Ishikawa (cell line): ENCODE data around the gene LMF1.

Experiments
- CEBPB ChIP-seq: IDR thresholded peaks from 2 replicates; pipeline ENCODE4 v1.6.1; 2012
- CREB1 ChIP-seq: IDR thresholded peaks from 2 replicates; pipeline ENCODE4 v1.6.1; 2012; ENCODE audit warnings: low read depth
- EGR1 ChIP-seq: IDR thresholded peaks from 2 replicates; pipeline ENCODE4 v1.6.1; 2012
- EP300 ChIP-seq: IDR thresholded peaks from 2 replicates; pipeline ENCODE4 v1.6.1; 2012; ENCODE audit warnings: borderline replicate concordance
- FOXM1 ChIP-seq: IDR thresholded peaks from 2 replicates; pipeline ENCODE4 v1.6.1; 2012; ENCODE audit warnings: low read depth, borderline replicate concordance
- NFIC ChIP-seq: IDR thresholded peaks from 2 replicates; pipeline ENCODE4 v1.6.1; 2012
- RAD21 ChIP-seq: IDR thresholded peaks from 2 replicates; pipeline ENCODE4 v1.6.1; 2012; ENCODE audit warnings: low read depth
- TAF1 ChIP-seq: IDR thresholded peaks from 2 replicates; pipeline ENCODE4 v1.6.1; 2012; ENCODE audit warnings: low read depth, mild to moderate bottlenecking
- TCF12 ChIP-seq: IDR thresholded peaks from 2 replicates; pipeline ENCODE4 v1.6.1; 2012; ENCODE audit warnings: low read depth
- TEAD4 ChIP-seq: IDR thresholded peaks from 2 replicates; pipeline ENCODE4 v1.6.1; 2012
- YY1 ChIP-seq: IDR thresholded peaks from 2 replicates; pipeline ENCODE4 v1.6.1; 2012; ENCODE audit warnings: low read depth
- ZBTB7A ChIP-seq: IDR thresholded peaks from 2 replicates; pipeline ENCODE4 v1.6.1; 2012; ENCODE audit warnings: low read depth
- TF ChIP-seq, protein P1 (sequence below): IDR thresholded peaks from 2 replicates; pipeline ENCODE4 v1.6.1; 2012; ENCODE audit warnings: low read depth, mild to moderate bottlenecking
- TF ChIP-seq, protein P2 (sequence below): IDR thresholded peaks from 2 replicates; pipeline ENCODE4 v1.6.1; 2012
- TF ChIP-seq, protein P3 (sequence below): IDR thresholded peaks from 2 replicates; pipeline ENCODE4 v1.6.1; 2012

LMF1 gene

DNA sequence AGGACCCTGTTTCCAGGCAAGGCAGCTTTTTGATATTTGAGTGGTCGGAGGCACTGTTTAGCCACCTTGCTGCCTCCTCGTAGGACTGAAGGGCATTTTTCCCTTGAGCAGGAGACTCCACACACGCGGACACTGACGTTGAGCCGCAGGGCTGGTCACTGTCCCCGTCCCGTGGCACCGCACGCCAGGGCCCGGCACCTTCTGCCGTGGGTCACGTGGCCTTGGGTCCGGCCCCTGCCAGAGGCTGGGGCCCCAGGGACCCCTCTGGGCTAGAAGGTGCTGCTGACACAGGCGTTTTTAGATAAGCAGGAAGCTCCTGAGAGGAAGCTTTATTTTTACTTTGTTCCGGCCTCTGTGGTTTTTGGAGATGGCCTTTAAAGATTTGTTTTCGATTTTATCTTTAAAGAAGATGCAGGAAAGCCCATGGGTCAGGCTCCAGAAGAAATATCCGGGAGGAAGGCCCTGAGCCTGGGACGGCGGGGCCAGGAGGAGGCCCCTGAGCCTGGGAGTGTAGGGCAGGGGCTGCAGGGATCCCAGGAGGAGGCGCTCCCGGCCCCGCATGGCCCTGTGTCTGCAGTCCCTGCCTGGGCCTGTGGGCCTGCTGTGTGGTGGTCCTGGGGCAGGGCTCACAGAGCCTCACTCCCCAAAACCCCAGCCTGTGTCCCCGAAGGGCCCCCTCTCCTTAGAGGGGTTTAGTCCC lies 139.8 kb downstream of the LMF1 start:
- no peak for TF ChIP-seq CREB1

DNA sequence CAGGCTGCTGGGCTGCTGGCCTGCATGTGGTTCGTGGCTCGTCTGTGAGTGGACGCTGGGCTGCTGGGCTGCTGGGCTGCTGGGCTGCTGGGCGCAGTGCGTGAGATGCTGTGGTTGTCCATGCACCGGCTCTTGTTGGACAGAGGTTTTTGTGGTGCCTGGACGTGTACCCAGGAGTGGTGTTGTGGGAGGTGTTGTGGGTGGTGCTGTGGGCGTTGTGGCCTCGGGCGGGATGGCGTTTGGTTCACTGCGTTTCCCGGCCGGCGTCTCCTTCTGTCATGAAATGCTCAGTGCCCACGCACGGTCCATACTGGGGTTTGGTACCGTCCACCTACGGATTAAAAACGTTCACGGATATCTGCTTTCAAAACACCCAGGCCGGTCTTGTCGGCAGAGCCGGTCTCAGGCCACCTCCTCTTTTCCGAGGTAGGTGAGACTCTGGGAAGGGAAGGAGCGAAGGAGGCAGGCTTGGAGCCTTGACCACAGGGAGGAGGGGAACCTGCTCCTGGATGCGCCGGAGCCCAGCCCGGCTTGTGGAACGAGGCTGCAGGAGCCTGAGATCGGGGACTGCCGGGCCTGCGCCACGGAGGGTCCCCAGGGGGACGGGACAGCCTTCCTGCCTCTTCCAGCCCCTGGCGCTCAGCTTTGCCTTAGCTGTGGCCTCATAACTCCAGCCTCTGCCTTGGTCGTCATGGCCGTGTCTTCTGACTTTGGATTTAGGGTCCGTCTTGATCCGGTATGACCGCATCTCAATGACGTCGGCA lies 140.5 kb downstream of the LMF1 start:
- TF ChIP-seq CEBPB: no peak
- TF ChIP-seq ZBTB7A: no peak
- TF ChIP-seq FOXM1: no peak
- no peak for TF ChIP-seq RAD21
- TF ChIP-seq, protein P1, sequence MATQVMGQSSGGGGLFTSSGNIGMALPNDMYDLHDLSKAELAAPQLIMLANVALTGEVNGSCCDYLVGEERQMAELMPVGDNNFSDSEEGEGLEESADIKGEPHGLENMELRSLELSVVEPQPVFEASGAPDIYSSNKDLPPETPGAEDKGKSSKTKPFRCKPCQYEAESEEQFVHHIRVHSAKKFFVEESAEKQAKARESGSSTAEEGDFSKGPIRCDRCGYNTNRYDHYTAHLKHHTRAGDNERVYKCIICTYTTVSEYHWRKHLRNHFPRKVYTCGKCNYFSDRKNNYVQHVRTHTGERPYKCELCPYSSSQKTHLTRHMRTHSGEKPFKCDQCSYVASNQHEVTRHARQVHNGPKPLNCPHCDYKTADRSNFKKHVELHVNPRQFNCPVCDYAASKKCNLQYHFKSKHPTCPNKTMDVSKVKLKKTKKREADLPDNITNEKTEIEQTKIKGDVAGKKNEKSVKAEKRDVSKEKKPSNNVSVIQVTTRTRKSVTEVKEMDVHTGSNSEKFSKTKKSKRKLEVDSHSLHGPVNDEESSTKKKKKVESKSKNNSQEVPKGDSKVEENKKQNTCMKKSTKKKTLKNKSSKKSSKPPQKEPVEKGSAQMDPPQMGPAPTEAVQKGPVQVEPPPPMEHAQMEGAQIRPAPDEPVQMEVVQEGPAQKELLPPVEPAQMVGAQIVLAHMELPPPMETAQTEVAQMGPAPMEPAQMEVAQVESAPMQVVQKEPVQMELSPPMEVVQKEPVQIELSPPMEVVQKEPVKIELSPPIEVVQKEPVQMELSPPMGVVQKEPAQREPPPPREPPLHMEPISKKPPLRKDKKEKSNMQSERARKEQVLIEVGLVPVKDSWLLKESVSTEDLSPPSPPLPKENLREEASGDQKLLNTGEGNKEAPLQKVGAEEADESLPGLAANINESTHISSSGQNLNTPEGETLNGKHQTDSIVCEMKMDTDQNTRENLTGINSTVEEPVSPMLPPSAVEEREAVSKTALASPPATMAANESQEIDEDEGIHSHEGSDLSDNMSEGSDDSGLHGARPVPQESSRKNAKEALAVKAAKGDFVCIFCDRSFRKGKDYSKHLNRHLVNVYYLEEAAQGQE: no peak
- no peak for TF ChIP-seq EP300
- TF ChIP-seq, protein P2, sequence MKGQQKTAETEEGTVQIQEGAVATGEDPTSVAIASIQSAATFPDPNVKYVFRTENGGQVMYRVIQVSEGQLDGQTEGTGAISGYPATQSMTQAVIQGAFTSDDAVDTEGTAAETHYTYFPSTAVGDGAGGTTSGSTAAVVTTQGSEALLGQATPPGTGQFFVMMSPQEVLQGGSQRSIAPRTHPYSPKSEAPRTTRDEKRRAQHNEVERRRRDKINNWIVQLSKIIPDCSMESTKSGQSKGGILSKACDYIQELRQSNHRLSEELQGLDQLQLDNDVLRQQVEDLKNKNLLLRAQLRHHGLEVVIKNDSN: no peak
- TF ChIP-seq, protein P3, sequence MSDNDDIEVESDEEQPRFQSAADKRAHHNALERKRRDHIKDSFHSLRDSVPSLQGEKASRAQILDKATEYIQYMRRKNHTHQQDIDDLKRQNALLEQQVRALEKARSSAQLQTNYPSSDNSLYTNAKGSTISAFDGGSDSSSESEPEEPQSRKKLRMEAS: no peak
- no peak for TF ChIP-seq TCF12

DNA sequence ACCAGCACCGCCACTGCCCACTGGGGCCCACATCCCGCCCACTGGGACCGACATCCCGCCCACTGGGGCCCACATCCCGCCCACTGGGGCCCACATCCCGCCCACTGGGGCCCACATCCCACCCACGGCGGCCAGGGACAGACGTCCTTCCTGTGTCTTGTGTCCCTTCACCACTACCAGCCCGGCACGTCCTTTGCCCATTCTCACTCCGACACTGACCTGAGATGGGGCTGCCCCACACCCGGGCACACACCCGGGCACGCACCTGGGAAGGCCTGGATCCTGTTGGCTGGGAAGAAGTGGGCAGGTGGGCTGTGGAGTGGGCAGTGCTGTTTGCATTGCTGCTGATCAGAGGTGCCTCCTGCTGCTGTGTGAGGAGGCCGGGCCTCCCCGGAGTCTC lies 141.9 kb downstream of the LMF1 start:
- no peak for TF ChIP-seq YY1

DNA sequence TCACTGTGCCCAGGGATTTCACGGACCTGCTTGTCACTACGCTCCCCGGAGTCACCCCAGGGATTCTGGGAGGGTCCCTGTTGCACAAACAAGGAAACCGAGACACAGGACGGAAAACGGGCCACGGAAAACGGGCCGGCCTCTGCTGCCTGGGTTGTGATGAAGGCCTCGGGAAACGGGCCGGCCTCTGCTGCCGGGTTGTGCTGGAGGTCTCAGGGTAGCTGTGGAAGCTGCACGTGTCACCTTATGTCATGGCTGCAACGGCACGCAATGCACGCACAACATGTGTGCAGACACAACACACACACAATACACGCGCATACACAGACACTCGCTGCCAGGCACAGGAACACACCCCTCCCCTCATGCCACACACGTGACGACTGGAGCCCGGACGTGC lies 143.3 kb downstream of the LMF1 start:
- TF ChIP-seq CEBPB (no peak), YY1 (no peak), TCF12 (no peak), RAD21 (no peak), CREB1 (no peak), ZBTB7A (no peak), FOXM1 (no peak), TEAD4 (no peak), TAF1 (no peak), EP300 (no peak), EGR1 (no peak), NFIC (no peak)
- TF ChIP-seq, protein P2: no peak
- TF ChIP-seq, protein P3: no peak
- TF ChIP-seq, protein P1: no peak

DNA sequence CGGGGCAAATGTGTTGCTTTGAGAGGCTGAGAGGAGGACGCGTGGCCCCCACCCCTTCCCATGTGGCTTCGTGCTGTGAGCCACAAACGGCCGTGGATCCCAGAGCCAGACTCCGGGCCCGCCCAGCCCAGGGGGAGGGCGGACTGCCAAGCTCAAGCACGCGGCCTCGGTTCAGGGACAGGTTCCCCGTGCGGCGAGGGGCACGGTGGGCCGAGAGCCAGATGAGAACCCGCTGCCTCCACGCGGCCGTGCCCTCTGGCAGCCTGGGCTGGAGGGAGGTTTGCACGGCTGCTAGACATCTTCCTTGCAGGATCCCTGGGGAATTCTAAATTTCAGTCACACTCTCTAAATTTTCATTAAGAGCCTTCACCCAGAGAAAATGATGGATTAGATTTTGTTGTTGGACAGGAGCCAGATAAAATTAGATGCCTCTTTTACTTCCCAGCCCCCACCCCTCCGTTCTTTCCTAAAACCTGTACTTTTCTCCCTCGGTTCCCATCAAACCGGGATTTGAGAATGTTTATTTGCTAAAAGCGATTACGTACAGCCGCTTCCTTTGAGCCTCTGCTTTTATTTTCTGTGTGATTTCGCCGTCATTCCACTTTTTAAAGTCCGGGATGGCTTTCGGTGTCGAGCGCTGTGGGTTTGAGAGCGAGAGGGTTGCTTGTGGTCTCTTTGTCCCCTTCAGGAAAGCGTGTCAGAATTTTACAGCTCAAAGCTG lies 145.3 kb downstream of the LMF1 start:
- TF ChIP-seq CEBPB (no peak), FOXM1 (no peak), ZBTB7A (no peak), NFIC (no peak), TEAD4 (no peak), TCF12 (no peak), YY1 (no peak), CREB1 (no peak)
- TF ChIP-seq, protein P2: no peak
- TF ChIP-seq, protein P1: no peak
- TF ChIP-seq, protein P3: no peak
